HEK293T (cell line): ENCODE measurements around the gene NXN.
"Not testable (repeated sequence)": the region's sequence is repeated elsewhere in the genome, so short reads cannot be mapped to it uniquely, and the experiment has no call there.

ENCODE experiments used
- CTCF ChIA-PET: fragments of 350-600 bp; formaldehyde crosslinking; extraction: SDS; loops from one replicate; lab custom pipeline; 2021; ENCODE audit warnings: antibody characterized with exemption, inconsistent platforms; lab: Yijun Ruan, JAX
- POLR2A ChIA-PET: fragments of 350-600 bp; formaldehyde crosslinking; extraction: SDS; loops from one replicate; lab custom pipeline; 2020; ENCODE audit warnings: antibody characterized with exemption, inconsistent platforms; lab: Yijun Ruan, JAX
- DNase-seq: peaks from one replicate; pipeline ENCODE4 v3.0.0; 2012; ENCODE audit warnings: mixed read lengths; ENCODE audit errors: extremely low spot score
- ARNT ChIP-seq: fragments of 450-650 bp; IDR thresholded peaks from 2 replicates; pipeline ENCODE4 v1.6.1; 2017; ENCODE audit warnings: mild to moderate bottlenecking
- BHLHE40 ChIP-seq: fragments of 450-650 bp; IDR thresholded peaks from 2 replicates; pipeline ENCODE4 v1.6.1; 2016; ENCODE audit warnings: mild to moderate bottlenecking, moderate library complexity, borderline replicate concordance
- CTBP1 ChIP-seq: fragments of 450-650 bp; IDR thresholded peaks from 2 replicates; pipeline ENCODE4 v1.6.1; 2016; ENCODE audit warnings: borderline replicate concordance
- FOXA1 ChIP-seq: fragments of 450-650 bp; IDR thresholded peaks from 2 replicates; pipeline ENCODE4 v1.6.1; 2016; ENCODE audit warnings: mild to moderate bottlenecking
- FOXK2 ChIP-seq: fragments of 450-650 bp; IDR thresholded peaks from 2 replicates; pipeline ENCODE4 v1.6.1; 2016; ENCODE audit warnings: mild to moderate bottlenecking
- HDGF ChIP-seq: fragments of 450-650 bp; IDR thresholded peaks from 2 replicates; pipeline ENCODE4 v1.6.1; 2017; ENCODE audit warnings: antibody characterized with exemption, borderline replicate concordance
- LEF1 ChIP-seq: fragments of 450-650 bp; IDR thresholded peaks from 2 replicates; pipeline ENCODE4 v1.6.1; 2017; ENCODE audit warnings: mild to moderate bottlenecking, borderline replicate concordance
- NFRKB ChIP-seq: fragments of 450-650 bp; IDR thresholded peaks from 2 replicates; pipeline ENCODE4 v1.6.1; 2016; ENCODE audit warnings: mild to moderate bottlenecking, moderate library complexity
- SP1 ChIP-seq: fragments of 450-650 bp; IDR thresholded peaks from 2 replicates; pipeline ENCODE4 v1.6.1; 2017
- SUZ12 ChIP-seq: fragments of 450-650 bp; IDR thresholded peaks from 2 replicates; pipeline ENCODE4 v1.6.1; 2016; ENCODE audit warnings: mild to moderate bottlenecking
- TARDBP ChIP-seq: fragments of 450-650 bp; IDR thresholded peaks from 2 replicates; pipeline ENCODE4 v1.6.1; 2016
- ZNF384 ChIP-seq: fragments of 450-650 bp; IDR thresholded peaks from 2 replicates; pipeline ENCODE4 v1.6.1; 2016

The NXN gene

GRCh38 chr17:954431-955164 is 25.0 kb downstream of the NXN start:
- TF ChIP-seq SUZ12 (no peak), FOXA1 (no peak), ZNF384 (peak; percentile 68; the same call in 1 of the 2 replicates), SP1 (no peak)
- ChIA-PET POLR2A (no interaction called here), CTCF (no interaction called here)
- no peak for DNase-seq

- CTCF ChIA-PET, result no interaction called here
- TF ChIP-seq SUZ12, result no peak
- POLR2A ChIA-PET, result no interaction called here
- no peak for DNase-seq
These were observed 25.8 kb downstream of the NXN start for GRCh38 chr17:953767-954166.

GRCh38 chr17:952592-952991 is 27.0 kb downstream of the NXN start:
- CTCF ChIA-PET, POLR2A ChIA-PET, DNase-seq: not testable (repeated sequence)

- POLR2A ChIA-PET, result interaction anchor here (0.6 to 0.9 kb wide), 3 partner anchors 15 to 214 kb away, joined by 3 to 4 read pairs (median 3); partner anchors contain the start of genes GLOD4 and MRM3
- CTCF ChIA-PET, result no interaction called here
- DNase-seq, result peak; percentile 15
- TF ChIP-seq BHLHE40 (no peak), ZNF384 (0 out of 2 replicates have a peak, but pooled peaks have one; percentile 1), FOXA1 (no peak)
These were observed 28.0 kb downstream of the NXN start for GRCh38 chr17:951325-952132.

GRCh38 chr17:949623-950303 is 29.8 kb downstream of the NXN start:
- POLR2A ChIA-PET, result no interaction called here
- CTCF ChIA-PET, result no interaction called here
- DNase-seq, result no peak
- TF ChIP-seq TARDBP (no peak), CTBP1 (no peak), ARNT (0 out of 2 replicates have a peak, but pooled peaks have one; percentile 63), LEF1 (no peak)

- POLR2A ChIA-PET, result no interaction called here
- CTCF ChIA-PET, result interaction anchor here (0.6 to 0.7 kb wide), 2 partner anchors 49 to 139 kb away, joined by 3 read pairs; partner anchors contain the start of gene TIMM22
- no peak for DNase-seq
- TF ChIP-seq FOXA1, result no peak
- no peak for TF ChIP-seq SP1
- no peak for TF ChIP-seq CTBP1
- TF ChIP-seq BHLHE40, result no peak
These were observed 31.2 kb downstream of the NXN start for GRCh38 chr17:948284-948852.

- no peak for TF ChIP-seq BHLHE40
- no peak for TF ChIP-seq FOXK2
- no peak for TF ChIP-seq ZNF384
- TF ChIP-seq LEF1, result no peak
- TF ChIP-seq SP1, result no peak
- no peak for TF ChIP-seq NFRKB
- no peak for TF ChIP-seq FOXA1
- TF ChIP-seq CTBP1, result no peak
- POLR2A ChIA-PET, result no interaction called here
- CTCF ChIA-PET, result interaction anchor here (0.7 kb wide), 1 partner anchor 75 kb away, joined by 3 read pairs; no protein-coding TSS in a partner anchor
- no peak for DNase-seq
These were observed 32.9 kb downstream of the NXN start for GRCh38 chr17:946510-947236.

- TF ChIP-seq CTBP1, result no peak
- no peak for TF ChIP-seq BHLHE40
- TF ChIP-seq ZNF384, result no peak
- TF ChIP-seq HDGF, result no peak
- ChIA-PET CTCF (no interaction called here), POLR2A (no interaction called here)
- DNase-seq, result no peak
These were observed 33.9 kb downstream of the NXN start for GRCh38 chr17:945672-946071.
